ENCODE measurements around the gene PSG3.
"Not testable (repeated sequence)": the region's sequence is repeated elsewhere in the genome, so short reads cannot be mapped to it uniquely, and the experiment has no call there.

DNA sequence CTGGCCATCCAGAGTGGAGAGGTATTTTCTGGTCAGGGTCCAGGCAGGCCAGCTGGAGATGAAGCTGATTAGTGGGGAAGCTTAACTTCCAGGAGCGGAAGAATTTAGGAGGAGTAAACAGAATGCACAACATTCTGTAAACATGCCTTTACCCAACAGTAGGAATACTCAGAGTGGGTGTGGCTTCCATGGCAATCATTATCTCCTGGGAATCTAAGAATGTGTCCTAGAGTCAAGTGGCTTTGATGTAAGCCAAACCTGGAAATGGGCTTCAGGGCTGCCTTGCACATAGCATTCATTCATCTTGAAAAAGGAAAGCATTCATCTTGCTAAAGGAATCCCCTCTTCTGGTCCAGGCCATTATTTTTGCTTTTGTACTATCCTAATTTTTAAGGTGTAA, 29.3 kb downstream of the PSG3 start:
- TF ChIP-seq CTCF (conservative IDR thresholded peaks at IDR 0.05); ZFX (IDR thresholded peaks at IDR 0.05): not testable (repeated sequence)

All from C4-2B (cell line).